GM19099 (cell line): Measurements from ENCODE around the gene SLC11A1.

Experiments
- POLR2A ChIP-seq: IDR thresholded peaks from 3 replicates; pipeline ENCODE4 v1.6.1; 2011; ENCODE audit warnings: low read depth; ENCODE audit not compliant: insufficient read length; ENCODE audit errors: extremely low read depth

Gene SLC11A1

DNA sequence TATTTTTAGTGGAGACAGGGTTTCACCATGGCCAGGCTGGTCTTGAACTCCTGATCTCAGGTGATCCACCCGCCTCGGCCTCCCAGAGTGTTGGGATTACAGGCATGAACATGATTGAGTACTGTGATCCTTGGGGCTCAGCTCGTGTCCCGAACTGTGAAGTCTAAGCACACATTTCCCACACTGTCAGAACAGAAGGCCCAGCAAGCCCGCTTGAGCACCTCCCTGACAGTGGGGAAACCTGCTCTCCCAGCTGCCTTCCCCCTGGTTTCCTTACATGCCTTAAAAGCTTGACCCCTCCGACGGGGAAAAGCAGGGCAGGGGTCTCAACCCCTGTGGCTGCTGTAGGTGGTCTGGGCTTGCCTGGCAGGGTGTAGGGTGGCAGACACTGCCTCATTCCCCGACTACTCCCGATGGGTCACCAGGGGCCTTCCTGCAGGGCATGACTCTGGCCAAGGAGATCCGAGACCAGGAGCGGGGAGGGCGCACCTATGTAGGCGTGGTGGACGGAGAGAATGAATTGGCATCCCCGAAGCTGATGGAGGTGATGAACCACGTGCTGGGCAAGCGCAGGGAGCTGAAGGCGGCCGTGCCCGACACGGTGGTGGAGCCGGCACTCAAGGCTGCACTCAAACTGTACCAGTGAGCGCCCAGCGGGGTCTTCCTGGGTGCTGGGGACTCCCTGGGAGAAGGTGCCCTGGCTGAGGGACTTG, 46.9 kb downstream of the SLC11A1 start:
- no peak for TF ChIP-seq POLR2A

- TF ChIP-seq POLR2A = no peak
Observed at GRCh38 chr2:218429911-218430692, 48.0 kb downstream of the SLC11A1 start.

DNA sequence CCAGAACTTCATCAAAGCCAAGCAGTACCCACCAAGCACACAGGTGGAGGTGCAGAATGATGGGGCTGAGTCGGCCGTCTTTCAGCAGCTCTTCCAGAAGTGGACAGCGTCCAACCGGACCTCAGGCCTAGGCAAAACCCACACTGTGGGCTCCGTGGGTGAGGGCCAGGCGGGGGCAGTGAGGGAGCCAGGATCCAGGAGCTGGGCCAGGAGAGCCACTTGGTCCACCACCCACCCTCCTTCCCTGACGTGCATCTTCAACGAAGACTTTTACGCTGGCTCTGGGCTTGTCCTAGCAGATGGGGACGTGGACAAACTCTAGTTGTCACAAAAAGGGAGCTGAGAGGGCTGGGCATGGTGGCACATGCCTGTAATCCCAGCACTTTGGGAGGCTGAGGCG, 48.6 kb downstream of the SLC11A1 start:
- TF ChIP-seq POLR2A = no peak

DNA sequence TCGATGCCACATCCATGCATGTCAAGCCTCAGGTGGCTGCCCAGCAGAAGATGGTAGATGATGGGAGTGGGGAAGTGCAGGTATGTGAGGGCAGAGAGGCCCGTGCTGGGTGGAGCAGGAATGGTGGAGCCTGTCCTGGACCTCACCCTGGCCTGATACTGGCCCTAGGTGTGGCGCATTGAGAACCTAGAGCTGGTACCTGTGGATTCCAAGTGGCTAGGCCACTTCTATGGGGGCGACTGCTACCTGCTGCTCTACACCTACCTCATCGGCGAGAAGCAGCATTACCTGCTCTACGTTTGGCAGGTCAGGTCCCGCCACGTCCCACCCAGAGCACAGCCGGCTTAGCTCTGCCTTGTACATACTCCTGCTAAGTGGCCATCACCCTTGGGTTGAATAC, 49.8 kb downstream of the SLC11A1 start:
- TF ChIP-seq POLR2A = no peak

DNA sequence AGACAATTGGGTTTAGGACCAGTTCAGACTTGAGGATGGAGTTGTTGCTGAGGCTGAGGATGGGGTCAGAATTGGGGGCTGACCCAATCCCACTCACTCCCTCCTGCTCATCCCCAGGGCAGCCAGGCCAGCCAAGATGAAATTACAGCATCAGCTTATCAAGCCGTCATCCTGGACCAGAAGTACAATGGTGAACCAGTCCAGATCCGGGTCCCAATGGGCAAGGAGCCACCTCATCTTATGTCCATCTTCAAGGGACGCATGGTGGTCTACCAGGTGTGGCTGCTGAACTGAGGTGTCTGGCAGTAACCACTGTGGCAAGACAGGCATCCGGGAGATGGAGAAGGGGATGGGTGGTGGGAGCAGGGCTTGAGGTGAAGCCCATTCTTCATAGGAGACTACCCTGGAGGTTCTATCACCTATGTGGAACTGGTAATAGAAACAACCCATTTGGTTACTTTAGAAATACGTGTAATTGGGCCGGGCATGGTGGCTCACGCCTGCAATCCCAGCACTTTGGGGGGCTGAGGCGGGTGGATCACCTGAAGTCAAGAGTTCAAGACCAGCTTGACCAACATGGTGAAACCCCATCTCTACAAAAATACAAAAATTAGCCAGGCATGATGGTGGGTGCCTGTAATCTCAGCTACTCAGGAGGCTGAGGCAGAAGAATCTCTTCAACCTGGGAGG, 50.7 kb downstream of the SLC11A1 start:
- TF ChIP-seq POLR2A = no peak

- TF ChIP-seq POLR2A = no peak
Observed at GRCh38 chr2:218434456-218434855, 52.4 kb downstream of the SLC11A1 start.

DNA sequence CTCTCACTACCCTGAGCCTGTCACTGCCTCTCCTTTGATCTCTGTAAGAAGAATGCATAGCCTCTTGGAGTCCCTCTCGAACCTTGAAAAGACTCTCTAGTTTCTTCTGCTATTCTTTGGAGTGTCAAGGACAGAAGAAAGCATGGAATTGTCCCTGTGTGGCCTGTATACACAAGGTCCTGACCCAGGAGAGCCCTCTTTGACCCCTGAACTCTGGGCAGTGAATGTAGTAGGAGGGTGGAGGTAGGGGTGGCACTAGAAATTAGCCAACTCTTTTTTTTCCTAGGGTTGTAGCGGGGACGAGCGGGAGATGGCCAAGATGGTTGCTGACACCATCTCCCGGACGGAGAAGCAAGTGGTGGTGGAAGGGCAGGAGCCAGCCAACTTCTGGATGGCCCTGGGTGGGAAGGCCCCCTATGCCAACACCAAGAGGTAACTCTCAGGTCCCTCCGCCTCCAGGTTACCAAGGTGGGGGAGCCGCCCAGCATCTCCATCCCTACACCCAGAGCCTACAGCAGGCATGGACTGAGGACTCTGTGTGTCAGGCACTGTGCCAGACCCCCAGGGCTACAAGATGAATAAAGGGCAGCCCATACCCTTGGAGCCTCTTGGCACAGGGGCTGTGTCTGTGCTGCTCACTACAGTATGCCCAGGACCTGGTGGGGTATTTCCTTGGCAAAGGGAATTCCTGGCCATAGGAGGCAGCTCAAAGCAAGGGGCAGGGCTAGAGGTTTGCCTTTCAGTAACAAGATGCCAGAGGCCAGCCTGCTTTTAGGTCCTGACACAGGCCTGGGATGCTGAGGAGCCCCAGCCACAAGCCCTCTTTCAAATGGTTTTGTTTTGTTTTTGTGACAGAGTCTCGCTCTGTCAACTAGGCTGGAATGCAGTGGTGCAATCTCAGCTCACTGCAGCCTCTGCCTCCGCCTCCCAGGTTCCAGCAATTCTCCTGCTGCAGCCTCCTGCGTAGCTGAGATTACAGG, 53.2 kb downstream of the SLC11A1 start:
- no peak for TF ChIP-seq POLR2A

- no peak for TF ChIP-seq POLR2A
Observed at GRCh38 chr2:218436992-218437391, 54.9 kb downstream of the SLC11A1 start.

- TF ChIP-seq POLR2A = no peak
Observed at GRCh38 chr2:218437969-218438368, 55.9 kb downstream of the SLC11A1 start.

- no peak for TF ChIP-seq POLR2A
Observed at GRCh38 chr2:218438596-218438995, 56.5 kb downstream of the SLC11A1 start.

GRCh38 chr2:218444692-218445357, 62.8 kb downstream of the SLC11A1 start:
- TF ChIP-seq POLR2A = no peak

GRCh38 chr2:218445602-218446001, 63.5 kb downstream of the SLC11A1 start:
- TF ChIP-seq POLR2A = no peak
